Left renal cortex interstitium (tissue), 4 donors: ENCODE results near the gene NKAIN4. TPM values are rescaled to one million over a fixed set of nuclear protein-coding genes. Genes with fewer than 3 reads are reported as not detected.

Experiments used
- DNase-seq, 4 donors: peaks; one replicate each; pipeline ENCODE4 v3.0.0-alpha.2; 2013; ENCODE audit warnings: low read depth in 4 of 4, low spot score in 2 of 4, missing footprints in 1 of 4
- polyA plus RNA-seq, 4 donors: library from polyadenylated mRNA; unstranded; fragments of 120-200 nt; gene quantifications; one replicate each; pipeline ENCODE4 v1.2.1, GENCODE V29; 2013; ENCODE audit not compliant: insufficient read length in 4 of 4

Gene NKAIN4
- polyA plus RNA-seq, result 10 to 100 TPM; 25.4 to 42.2 (median 40.8) TPM

DNA sequence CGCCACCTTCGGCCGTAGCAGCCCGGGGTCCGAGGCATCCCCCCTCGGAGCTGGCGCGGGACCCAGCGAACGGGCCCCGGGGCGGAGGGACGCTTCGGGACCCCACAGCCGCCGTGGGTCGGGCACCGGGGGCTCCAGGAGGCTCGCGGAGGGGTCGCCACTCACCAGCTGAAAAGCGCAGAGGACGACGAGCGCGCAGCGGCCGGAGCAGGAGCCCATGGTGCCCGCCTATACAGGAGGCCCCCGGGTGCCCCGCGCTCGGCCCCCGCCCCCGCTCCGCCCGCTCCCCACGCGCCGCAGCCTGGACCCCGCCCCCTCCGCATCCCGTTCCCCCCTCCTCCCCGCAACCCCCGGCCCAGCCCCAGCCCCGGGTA is at the start of gene NKAIN4:
Gene NKAIN4 (minus strand): TSS at position 232 of the 374 bp plus-strand sequence. CDS start 13 bp downstream, at position 219.
- DNase-seq, result no peak

DNA sequence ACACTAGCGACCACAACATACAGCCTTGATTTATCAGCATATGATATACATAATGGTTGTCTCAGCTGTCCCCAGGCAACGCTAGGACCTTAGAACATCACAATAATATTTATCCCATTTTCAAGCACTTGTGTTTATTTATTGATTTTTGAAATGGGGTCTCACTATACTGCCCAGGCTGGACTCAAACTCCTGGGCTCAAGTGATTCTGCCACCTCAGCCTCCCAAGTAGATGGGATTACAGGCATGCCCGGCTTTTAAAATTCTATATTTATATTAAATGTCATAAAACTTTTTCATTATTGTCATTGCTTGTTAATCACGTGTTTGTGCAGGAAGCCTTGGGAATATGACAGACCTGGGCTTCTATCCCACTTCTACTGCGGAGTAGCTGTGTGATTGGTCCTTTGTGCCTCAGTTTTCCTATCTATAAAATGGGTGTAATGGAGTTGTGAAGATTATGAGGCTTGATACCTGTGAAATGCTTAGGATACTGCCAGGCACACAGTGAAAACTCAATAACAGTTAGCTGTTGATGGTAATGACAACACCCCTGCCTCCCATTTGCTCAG is 48.9 kb upstream of the NKAIN4 start:
- no peak for DNase-seq

DNA sequence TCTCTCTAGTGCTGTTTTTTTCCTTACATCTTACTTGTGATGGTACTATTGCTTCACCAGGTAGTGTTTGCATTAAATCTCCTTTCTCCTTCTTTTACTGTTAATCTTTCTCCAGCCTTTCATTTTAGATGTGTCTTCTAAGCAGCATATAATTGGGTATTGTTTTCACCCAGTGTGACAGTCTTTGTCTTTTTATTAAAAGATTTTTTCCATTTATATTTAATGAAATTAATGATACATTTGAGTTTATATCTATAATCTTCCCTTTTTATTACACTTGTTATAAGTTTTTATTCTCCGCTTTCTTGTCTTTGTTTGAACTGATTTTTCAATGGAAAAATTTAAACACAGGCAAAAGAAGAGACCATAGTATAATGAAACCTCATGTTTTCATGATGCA is 47.4 kb upstream of the NKAIN4 start:
- no peak for DNase-seq

GRCh38 chr20:63298731-63299312 is 44.6 kb upstream of the NKAIN4 start:
- DNase-seq, result no peak

DNA sequence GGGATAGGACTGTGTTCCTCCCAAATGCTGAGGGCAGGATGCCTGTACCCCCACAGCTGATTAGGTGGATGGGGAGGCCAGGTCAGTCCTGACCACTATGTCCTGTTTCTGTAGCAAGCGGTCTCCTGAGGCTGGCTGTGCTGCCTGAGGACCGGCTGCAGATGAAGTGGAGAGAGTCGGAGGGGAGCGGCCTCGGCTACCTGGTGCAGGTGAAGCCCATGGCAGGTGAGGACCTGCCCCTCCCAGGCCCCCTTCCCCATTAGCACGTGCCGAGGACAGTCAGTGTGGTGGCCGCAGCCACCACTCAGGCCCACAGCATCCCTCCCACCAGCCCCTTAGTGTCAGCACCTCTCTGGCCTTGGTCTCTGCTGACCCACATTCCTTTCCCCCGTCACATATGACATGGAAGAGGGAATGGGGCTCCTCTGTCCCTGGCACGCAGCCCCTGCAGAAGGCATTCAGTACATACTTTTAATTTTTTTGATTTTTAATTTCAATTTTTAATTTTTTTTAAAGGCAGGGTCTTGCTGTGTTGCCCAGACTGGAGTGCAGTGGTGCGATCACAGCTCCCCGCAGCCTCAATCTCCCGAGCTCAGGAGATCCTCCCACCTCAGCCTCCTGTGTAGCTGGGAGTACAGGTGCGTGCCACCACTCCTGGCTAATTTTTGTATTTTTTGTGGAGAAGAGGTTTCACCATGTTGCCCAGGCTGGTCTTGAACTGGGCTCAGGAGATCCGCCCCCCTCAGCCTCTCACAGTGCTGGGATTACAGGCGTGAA is 43.7 kb upstream of the NKAIN4 start:
- no peak for DNase-seq

DNA sequence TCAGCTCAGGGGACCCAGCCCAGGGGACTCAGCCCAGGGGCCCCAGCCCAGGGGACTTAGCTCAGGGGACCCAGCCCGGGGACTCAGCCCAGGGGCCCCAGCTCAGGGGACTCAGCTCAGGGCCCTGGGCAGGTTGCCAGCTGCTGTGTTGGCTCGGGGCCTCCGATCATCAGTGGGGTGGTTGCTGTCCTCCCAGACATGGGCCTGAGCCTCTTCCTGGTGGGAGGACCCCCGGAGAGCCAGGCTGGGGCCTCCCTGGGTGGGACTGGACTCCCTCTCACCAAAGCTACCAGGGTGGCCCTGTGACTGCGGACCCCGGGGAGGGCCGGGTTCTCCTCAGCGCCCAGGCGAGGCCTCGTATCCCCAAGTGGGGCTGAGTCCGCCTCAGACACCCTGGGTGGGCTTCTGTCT is 43.1 kb upstream of the NKAIN4 start:
- DNase-seq, result no peak

DNA sequence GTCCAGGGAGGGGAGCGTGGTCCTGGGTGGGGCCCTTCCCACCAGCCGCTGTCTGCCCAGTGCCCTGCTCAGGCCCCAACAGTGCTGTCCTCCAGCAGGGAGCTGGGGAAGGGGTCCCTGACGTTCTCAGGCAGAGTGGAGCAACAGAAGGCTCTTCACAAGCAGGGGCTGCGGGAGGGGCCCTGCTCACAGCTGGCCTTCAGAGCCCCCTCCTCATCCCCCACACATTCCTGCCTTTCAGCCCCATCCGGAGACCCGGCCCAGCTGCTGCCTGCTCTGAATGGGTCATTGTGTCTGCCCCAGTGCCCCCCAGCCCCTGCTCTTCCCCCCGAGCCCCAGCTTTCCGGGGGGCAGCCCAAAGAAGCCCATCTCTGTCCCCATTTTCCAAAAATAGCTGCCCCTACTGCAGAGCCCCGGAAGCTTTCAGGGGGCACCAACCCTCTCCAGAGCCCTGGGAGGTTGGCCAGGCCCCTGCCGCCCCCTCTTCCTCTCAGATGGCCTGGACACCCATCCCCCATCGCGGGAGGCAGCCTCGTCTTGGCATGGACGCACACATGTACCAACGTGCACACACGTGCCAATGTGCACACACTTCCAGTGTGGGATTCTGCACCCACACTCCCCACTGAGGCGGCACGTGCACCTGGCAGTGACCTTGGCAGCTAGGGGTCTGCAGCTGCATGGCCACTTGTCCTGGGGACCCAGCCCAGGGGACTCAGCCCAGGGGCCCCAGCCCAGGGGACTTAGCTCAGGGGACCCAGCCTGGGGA is 42.5 kb upstream of the NKAIN4 start:
- no peak for DNase-seq

DNA sequence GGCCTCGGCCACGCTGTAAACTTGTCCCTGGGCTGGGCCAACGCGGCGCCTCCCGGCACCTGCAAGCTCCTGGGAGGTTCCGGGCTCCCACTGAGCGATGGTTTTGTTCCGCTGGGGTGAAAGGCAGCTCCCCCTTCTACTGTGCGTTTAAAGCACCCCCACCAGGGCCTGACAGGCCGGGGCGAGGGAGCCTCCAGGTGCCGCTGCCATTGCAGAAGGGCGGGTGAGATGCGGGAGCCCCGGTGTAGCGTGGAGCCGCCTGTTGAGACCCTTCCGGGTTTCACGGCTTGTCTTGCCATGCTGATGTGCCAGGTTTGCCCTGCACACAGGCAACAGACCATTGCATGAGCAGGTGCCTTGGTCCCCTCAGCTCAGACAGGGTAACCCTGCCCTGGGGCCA is 41.6 kb upstream of the NKAIN4 start:
- no peak for DNase-seq

DNA sequence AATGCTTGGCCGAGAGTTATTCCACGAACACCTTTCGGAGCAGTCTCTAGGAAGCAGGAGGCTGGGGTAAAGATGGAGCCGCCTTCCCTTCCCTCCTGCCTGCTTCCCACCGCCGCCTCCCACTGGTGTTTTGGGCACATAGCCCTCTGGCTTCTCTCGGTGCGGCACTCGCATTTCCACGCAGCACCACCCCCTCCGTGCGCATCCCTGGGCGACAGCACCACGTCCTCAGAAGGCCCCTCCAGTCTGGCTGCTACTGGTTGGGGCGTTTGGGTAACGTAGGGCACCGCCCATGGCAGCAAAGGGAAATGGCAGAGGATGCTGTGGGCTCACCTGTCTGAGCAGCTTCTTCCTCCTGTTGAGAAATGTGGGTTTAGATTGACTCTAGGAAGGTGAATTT is 41.2 kb upstream of the NKAIN4 start:
- no peak for DNase-seq

DNA sequence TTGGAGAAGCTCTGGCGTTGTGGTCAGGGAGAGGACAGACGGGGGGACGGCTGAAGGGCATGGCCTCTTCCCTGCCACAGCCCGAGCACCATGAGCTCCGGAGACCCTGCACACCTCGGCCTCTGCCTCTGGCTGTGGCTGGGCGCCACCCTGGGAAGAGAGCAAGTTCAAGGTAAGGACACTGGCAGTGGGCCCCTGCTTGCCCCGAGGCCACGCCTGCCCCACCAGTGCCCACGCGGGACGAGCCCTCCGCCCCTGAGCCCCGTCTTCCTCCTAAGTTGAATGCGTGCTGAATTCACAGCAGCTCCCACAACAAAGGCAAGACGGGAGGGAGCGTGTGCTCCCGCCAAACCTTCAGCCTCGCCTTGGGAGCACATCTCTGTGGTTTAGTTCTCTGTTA is 40.8 kb upstream of the NKAIN4 start:
- no peak for DNase-seq

DNA sequence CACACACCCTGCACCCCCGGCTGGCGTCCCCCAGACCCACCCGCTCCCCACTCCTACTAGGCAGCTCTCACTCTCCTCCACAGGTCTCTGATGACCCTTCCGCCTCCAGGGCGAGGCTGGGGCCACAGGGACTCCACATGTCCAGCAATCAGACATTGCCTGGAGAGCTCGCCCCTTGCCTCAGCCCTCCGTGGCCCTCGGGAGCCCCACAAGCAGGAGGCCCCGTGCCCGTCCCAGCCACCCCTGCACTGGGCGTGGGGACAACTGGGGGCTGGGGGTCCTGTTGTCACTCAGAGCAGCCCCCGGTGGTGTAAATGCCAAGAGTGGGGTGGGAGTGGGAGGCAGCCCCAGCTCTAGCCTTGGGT is 40.3 kb upstream of the NKAIN4 start:
- DNase-seq, result no peak

- DNase-seq, result no peak
Measured at GRCh38 chr20:63293871-63294535, 39.7 kb upstream of the NKAIN4 start.

GRCh38 chr20:63293456-63293855 is 39.2 kb upstream of the NKAIN4 start:
- DNase-seq, result no peak

- DNase-seq, result no peak
Measured at GRCh38 chr20:63292904-63293303, 38.6 kb upstream of the NKAIN4 start, which contains the start of gene COL20A1. Gene COL20A1 (plus strand): TSS chr20:63293186. CDS start chr20:63295108, 1,922 bp downstream.

DNA sequence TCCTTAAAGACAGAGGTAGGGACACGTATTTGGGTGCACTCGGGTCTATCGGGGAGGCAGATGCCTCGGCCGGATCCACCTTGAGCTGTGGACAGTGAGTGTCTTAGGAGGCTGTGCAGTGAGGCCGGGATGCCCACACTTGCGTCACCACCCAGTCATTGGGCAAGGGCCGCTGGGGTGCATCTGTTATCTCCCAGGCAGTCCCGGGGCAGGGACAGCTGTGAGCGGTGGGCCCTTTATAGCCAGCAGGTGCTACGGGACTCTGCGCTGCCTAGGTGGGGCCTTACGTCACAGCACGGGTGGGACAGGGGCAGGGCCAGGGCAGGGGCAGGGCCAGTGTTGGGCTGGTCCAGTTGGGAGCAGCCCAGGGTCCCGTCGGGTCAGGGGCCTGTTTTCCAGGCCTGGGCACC is 38.0 kb upstream of the NKAIN4 start:
- no peak for DNase-seq

DNA sequence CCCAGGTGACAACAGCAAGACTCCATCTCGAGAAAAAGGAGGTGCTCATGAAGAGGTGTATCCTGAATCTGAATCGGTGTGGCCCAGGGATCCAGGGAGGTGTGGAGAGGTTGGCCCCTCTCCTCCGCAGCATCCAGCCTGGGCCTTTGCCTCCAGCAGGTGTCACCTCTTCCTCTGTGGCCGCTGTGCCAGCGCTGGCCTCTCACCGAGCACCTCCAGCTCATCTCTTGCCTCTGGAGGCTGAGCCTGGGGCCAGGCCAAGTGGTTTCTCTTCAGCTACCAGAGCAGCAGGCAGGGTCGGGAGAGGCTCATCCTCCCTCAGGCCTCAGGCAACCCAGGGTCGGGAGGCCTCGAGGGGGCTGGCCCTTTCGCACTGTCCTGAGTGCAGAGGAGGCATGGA is 37.5 kb upstream of the NKAIN4 start:
- DNase-seq, result no peak

DNA sequence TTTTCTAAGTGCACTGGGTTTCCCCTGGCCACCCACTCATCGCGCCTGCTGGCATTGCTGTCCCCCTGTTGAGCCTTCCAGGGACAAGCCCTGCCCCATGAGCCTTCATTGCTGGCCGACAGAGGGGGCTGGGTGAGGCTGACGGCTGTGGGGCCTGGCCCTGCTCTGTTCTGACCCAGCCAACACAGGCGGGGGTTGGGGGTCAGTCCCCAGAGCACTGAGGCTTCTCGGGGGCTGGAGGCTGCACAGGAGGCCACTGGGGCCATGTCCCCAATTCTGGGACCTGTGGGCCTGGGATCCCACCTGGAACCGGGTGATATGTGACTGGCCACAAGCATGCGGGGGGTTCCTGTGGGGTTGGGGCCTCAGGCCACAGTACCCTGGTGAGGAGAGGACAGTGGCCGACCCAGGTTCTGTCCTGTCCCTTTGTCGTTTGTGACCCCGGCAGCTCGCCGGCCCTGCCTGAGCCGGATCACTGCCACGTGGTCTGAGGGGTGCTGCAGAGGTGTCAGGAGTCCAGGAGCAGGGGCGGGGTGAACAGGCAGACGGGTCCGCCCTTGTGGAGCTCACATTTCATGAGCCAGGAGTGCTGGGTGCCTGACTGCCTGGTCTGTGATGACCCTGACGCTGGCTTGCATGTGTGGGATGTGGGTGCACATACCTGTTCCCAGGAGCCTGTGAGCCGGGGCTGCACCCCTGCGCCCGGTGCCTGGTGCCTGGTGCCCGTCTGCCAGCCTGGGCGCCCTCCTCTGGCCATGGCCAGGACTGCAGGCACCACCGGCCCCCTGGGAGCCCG is 36.6 kb upstream of the NKAIN4 start:
- no peak for DNase-seq

DNA sequence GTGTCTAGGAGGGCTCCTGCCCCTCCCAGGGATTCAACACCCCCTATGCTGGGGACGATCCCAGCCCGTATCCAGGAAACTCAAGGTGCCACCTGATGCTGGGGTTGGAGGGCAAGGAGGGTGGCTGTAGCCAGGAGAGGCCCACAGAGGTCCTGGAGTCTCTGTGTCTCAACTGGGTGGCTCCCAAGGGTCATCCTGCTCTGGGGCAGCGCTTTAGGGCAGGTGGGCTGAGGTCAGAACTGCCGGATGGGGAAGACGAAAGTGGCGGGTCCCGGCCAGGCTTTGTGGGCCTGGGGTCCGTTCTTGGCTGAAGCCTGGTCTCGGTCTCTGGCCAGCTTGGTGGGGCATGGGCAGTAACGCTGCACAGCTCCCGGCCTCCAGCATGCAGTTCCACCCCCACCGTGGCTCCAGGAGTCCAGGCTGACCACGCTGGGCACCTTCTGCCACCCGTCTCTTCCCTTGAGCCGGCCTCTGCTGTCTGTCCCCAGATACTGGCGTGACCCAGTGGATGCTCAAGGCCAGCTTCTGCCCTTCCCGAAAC is 35.9 kb upstream of the NKAIN4 start:
- DNase-seq, result no peak

GRCh38 chr20:63289311-63290135 is 35.3 kb upstream of the NKAIN4 start:
- DNase-seq, result no peak
